DOHH2 (cell line): ENCODE results near the gene IPO9.

Source experiments
- CTCF ChIP-seq: fragments of 200-600 bp; sonication (generic); IDR thresholded peaks from one replicate; pipeline ENCODE4 v1.5.1; 2014; ENCODE audit warnings: antibody characterized with exemption, mild to moderate bottlenecking, low read depth, low read length; ENCODE audit not compliant: poor library complexity, severe bottlenecking
- EZH2phosphoT487 ChIP-seq: fragments of 200-600 bp; sonication (generic); IDR thresholded peaks from 2 replicates; pipeline ENCODE4 v1.6.1; 2017; ENCODE audit warnings: borderline replicate concordance, mild to moderate bottlenecking, antibody characterized with exemption, low read length, moderate library complexity, mixed read lengths

DNA sequence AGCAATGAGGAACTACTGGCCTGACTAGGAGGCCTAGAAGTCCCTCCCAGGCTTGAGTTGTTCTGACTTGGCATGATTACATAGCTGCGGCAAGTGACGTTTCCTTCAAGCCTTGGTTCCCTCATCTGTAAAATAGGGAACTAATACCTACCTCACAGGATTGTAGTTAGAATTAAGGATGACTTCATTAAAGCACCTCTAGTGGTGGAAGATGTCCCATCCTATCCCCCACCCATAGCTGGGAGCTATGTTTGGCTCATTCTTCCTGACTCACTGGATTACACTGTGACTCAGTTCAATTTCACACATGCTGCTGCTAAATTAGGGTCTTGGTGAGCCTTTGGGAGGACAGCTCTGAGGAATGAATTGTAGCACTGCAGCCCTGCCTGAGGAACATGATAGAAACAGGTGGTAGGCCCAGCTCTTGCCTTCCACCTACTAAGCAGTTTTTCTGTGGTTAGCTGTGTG lies 53.7 kb downstream of the IPO9 start:
- no peak for TF ChIP-seq CTCF
- TF ChIP-seq EZH2phosphoT487: no peak
